Activated CD4-positive, alpha-beta T cell treated with anti-CD3 and anti-CD28 coated beads, Interleukin-2, amount 50 U/mL, for 1 hour (primary cell): Measurements from ENCODE around the gene KRTAP12-2.
"Not testable (repeated sequence)": the region's sequence is repeated elsewhere in the genome, so short reads cannot be mapped to it uniquely, and the experiment has no call there.

Experiments used
- DNase-seq: peaks from one replicate; pipeline ENCODE4 v3.0.0-alpha.2; 2020

The KRTAP12-2 gene

DNA sequence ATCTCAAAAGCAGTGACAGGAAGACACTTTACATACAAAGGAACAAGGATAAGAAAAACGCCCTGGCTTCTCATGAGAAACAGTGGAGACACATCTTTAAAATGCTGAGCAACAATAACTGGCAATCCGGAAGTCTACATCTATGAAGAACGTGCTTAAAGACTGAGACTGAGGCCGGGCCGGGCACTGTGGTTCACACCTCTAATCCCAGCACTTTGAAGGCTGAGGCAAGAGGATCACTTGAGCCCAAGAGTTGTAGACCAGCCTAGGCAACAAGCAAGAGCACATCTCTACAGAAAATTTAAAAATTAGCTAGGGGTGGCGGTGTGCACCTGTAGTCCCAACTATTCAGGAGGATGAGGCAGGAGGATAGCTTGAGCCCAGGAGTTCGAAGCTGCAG, 17.4 kb upstream of the KRTAP12-2 start:
- no peak for DNase-seq

DNA sequence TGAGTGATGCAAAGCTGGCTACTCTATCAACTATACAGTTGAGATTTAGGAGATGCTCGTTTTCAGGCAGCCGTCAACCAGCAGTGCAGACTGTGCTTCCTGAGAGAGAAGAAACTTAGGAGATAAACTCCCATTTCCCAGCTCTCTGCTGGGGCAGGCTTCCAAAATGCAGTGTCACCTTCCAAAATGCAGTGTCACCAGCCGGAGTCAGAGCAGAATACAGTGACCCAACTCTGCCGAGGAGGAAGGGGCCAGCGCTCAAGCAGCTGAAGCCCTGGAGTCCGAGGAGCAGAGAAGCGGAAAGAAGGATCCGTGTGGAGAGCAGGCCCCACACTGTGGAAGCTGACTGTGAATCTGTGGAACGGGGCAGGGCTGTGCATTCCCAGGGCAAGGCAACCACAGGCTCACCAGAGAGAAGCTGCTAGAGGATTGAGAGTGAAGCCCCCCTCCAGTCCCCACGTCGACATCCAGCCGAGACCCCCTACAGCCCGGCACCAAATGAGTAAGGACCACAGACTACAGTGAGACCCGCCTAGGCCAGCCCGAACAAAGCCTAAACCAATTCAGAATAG, 15.9 kb upstream of the KRTAP12-2 start:
- no peak for DNase-seq

GRCh38 chr21:44681861-44682579, 15.3 kb upstream of the KRTAP12-2 start, which contains the start of gene KRTAP12-1:
Gene KRTAP12-1, minus strand, starts transcription at chr21:44682163. Its CDS starts 40 bp downstream, at chr21:44682123.
- no peak for DNase-seq

GRCh38 chr21:44681152-44681551, 14.4 kb upstream of the KRTAP12-2 start:
- DNase-seq = no peak

DNA sequence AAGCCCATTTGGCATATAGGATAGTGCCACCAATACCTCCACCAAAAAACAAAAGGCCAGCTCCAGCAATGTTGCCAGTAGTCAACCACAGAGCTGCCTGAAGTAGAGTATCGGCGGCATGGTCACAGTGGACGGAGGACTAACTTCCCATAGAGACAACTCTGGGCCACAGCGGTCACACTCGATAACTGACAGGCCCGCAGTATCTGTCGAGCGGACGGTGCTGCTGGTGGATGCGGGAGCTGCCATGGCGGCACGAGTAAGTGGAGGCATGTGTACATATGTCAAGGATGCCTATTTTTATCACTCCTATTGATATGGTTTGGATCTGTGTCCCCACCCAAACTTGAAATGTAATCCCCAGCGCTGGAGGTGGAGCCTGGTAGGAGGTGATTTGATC, 11.2 kb upstream of the KRTAP12-2 start:
- DNase-seq = no peak

GRCh38 chr21:44671911-44672310, 5.2 kb upstream of the KRTAP12-2 start:
- no peak for DNase-seq

- DNase-seq = no peak
These were observed 4.1 kb upstream of the KRTAP12-2 start for GRCh38 chr21:44670642-44671432.

GRCh38 chr21:44667612-44668011, 885 bp upstream of the KRTAP12-2 start:
- no peak for DNase-seq

DNA sequence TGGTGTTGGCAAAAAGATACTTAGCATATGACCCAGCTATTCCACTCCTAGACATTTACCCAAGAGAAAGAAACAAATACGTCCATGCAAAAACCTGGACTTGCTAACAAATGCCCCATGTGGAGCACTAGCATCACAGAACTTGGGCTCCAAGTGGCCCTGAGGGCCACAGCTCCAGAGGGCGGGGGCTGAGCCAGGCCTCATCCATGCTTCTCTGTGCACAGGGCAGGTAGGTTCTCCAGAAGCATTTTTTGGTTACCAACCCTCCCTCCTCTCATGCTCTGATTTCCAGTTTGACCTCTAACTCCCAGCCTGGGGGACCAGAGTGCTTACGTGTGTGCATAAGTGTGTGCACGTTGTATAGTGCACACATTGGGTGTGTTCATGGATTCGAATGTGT, 2.0 kb downstream of the KRTAP12-2 start:
- DNase-seq = no peak

- not testable (repeated sequence) for DNase-seq
These were observed 5.2 kb downstream of the KRTAP12-2 start for GRCh38 chr21:44661567-44661966.

GRCh38 chr21:44658913-44659595, 7.7 kb downstream of the KRTAP12-2 start:
- no peak for DNase-seq

GRCh38 chr21:44658541-44658910, 8.2 kb downstream of the KRTAP12-2 start:
- DNase-seq = no peak

GRCh38 chr21:44657635-44658540, 8.8 kb downstream of the KRTAP12-2 start, which contains the start of gene KRTAP12-3:
Gene KRTAP12-3, plus strand, starts transcription at chr21:44657932. Its CDS starts 48 bp downstream, at chr21:44657980.
- DNase-seq = peak; percentile 64

GRCh38 chr21:44656868-44657267, 9.9 kb downstream of the KRTAP12-2 start:
- no peak for DNase-seq

- DNase-seq = no peak
These were observed 12.1 kb downstream of the KRTAP12-2 start, which contains the start of gene KRTAP12-4 for GRCh38 chr21:44654576-44655175. Gene KRTAP12-4, minus strand, starts transcription at chr21:44654659. Its CDS starts 45 bp downstream, at chr21:44654614.

- peak; percentile 67 for DNase-seq
These were observed 12.8 kb downstream of the KRTAP12-2 start for GRCh38 chr21:44653656-44654575.

- no peak for DNase-seq
These were observed 13.6 kb downstream of the KRTAP12-2 start for GRCh38 chr21:44653123-44653522.

DNA sequence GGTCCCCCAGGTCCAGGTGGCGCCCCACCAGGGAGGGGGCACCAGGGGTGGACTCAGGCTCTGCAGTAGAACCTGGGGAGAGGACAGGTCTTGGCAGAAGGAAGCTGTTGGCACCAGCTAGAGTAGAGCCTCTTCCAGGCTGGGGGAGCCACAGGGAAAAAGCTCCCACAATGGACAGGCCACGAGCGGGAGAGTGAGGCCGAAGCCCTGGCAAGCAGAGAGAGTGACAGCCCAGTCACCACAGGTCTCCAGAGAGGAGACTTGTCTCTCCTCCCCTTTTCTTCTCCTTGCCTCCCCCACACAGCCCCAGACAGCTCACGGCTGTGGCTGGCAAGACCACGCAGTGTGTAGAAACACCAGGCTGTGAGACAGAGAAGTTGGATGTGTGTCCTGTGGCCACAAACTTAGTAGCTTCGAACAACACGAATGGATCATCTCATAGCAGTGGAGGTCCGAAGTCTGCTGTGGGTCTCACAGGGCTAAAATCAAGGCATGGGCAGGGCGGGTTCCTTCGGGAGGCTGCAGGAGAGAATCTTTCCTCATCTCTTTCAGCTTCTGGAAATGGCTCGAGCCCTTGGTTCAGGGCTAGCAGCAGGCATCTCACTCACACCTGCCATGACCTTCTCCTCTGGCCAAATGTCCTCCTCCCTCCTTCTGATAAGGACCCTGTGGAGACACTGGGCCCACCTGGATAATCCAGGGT, 15.6 kb downstream of the KRTAP12-2 start:
- no peak for DNase-seq

DNA sequence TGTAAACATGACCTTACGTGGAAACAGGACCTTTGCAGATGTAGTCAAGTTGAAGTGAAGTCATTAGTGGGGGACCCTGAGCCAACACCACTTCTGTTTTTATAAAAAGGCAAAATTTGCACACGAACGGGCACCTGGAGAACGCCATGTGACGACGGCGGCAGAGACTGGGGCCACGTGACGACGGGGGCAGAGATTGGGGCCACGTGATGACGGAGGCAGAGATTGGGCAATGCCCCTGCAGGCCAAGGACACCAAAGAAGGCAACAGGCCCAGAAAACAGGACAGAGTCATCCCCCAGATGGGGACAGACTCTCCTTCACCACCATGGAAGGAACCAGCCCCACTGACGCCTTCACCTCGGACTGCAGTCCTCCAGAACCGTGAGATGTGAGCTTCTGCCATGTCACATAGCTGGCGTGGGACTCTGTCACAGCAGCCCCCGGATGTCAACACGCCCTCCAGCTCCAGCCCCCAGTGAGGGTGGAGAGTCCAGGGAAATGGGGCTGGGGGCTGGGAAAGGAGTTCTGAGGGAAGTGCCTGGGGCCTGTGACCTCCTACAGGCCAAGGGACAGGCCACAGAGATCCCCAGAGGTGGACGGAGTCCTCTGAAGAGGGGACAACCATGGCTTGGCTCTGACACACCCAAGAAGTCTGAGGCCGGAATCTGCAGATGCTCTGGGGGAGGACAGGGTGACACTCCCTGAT, 16.3 kb downstream of the KRTAP12-2 start:
- DNase-seq = no peak
